Activated CD8-positive, alpha-beta T cell treated with anti-CD3 and anti-CD28 coated beads for 36 hours (primary cell): Measurements from ENCODE around the gene BMP7. TPM values are rescaled to one million over a fixed set of nuclear protein-coding genes. Genes with fewer than 3 reads are reported as not detected.

ENCODE experiments used
- ATAC-seq: fragments of 200-7000 bp; cut with Tn5 transposase; one replicate; pipeline ENCODE4 v1.10.0; 2021; ENCODE audit warnings: mild to moderate bottlenecking, moderate library complexity
- CTCF ChIA-PET: fragments of 350-600 bp; sonication (Branson Sonifier 250); formaldehyde crosslinking; loops from one replicate; lab custom pipeline; 2021; ENCODE audit warnings: antibody characterized with exemption; lab: Charles Lee
- POLR2A ChIA-PET: fragments of 350-600 bp; sonication (Branson Sonifier 250); formaldehyde crosslinking; loops from one replicate; lab custom pipeline; 2021; ENCODE audit warnings: antibody characterized with exemption; lab: Charles Lee
- DNase-seq: peaks from one replicate; pipeline ENCODE4 v3.0.0-alpha.2; 2020
- H3K27ac Mint-ChIP-seq: one replicate; pipeline ENCODE4 v1.8.0; 2021; ENCODE audit warnings: mild to moderate bottlenecking, mixed read lengths
- H3K27me3 Mint-ChIP-seq: one replicate; pipeline ENCODE4 v1.8.0; 2021; ENCODE audit warnings: mixed read lengths
- H3K36me3 Mint-ChIP-seq: one replicate; pipeline ENCODE4 v1.8.0; 2021; ENCODE audit warnings: low read depth, mixed read lengths
- H3K4me1 Mint-ChIP-seq: one replicate; pipeline ENCODE4 v1.8.0; 2021; ENCODE audit warnings: low read depth, mixed read lengths
- H3K4me3 Mint-ChIP-seq: one replicate; pipeline ENCODE4 v1.8.0; 2021; ENCODE audit warnings: mild to moderate bottlenecking, moderate library complexity, mixed read lengths
- H3K9me3 Mint-ChIP-seq: one replicate; pipeline ENCODE4 v1.8.0; 2021; ENCODE audit warnings: mixed read lengths
- CTCF ChIP-seq: fragments of 200-600 bp; IDR thresholded peaks from one replicate; pipeline ENCODE4 v1.8.0; 2022; ENCODE audit warnings: antibody characterized with exemption, mild to moderate bottlenecking
- intact Hi-C: fragments of 100-400 bp; cut with micrococcal nuclease; formaldehyde crosslinking; loops from one replicate; pipeline ENCODE4 v1.10.0; 2022
- total RNA-seq, 2 experiments: library from RNA; stranded (reverse); gene quantifications; one replicate each; pipeline ENCODE4 v1.2.3, GENCODE V29; 2021

The BMP7 gene
- total RNA-seq, 2 experiments from 2014 or later = not detected

- intact Hi-C loops = no loop called here
These were observed 110.3 kb downstream of the BMP7 start for GRCh38 chr20:57156011-57156729.

GRCh38 chr20:57155415-57155814, 111.0 kb downstream of the BMP7 start:
- ChIA-PET POLR2A (no interaction called here), CTCF (no interaction called here)
- H3K4me1 Mint-ChIP-seq = no peaks in the 10 kb centered on the region
- no peaks in the 10 kb centered on the region for H3K36me3 Mint-ChIP-seq
- intact Hi-C loops = no loop called here
- H3K27me3 Mint-ChIP-seq = no peaks in the 10 kb centered on the region
- DNase-seq (no peak), ATAC-seq (no peak)
- TF ChIP-seq CTCF = no peak
- peaks cover 4% of the 10 kb centered on the region for H3K9me3 Mint-ChIP-seq
- H3K4me3 Mint-ChIP-seq = no peak overlapping the region
- no peak overlapping the region for H3K27ac Mint-ChIP-seq

More at GRCh38 chr20:57156011-57156729, 110.3 kb downstream of the BMP7 start:
- no peak overlapping the region for H3K27ac Mint-ChIP-seq
- H3K4me1 Mint-ChIP-seq = no peaks in the 10 kb centered on the region
- ATAC-seq = no peak
- ChIA-PET CTCF (no interaction called here), POLR2A (no interaction called here)
- H3K36me3 Mint-ChIP-seq = no peaks in the 10 kb centered on the region
- DNase-seq = no peak
- no peaks in the 10 kb centered on the region for H3K27me3 Mint-ChIP-seq
- no peak overlapping the region for H3K4me3 Mint-ChIP-seq
- no peak for TF ChIP-seq CTCF
- peaks cover 3% of the 10 kb centered on the region for H3K9me3 Mint-ChIP-seq

GRCh38 chr20:57153238-57153905, 113.1 kb downstream of the BMP7 start:
- peaks cover 3% of the 10 kb centered on the region for H3K27me3 Mint-ChIP-seq
- CTCF ChIA-PET = no interaction called here
- H3K4me1 Mint-ChIP-seq = no peaks in the 10 kb centered on the region
- intact Hi-C loops = no loop called here
- ATAC-seq (no peak), DNase-seq (no peak)
- H3K4me3 Mint-ChIP-seq = no peak overlapping the region
- POLR2A ChIA-PET = no interaction called here
- peaks cover 4% of the 10 kb centered on the region for H3K9me3 Mint-ChIP-seq
- no peak overlapping the region for H3K27ac Mint-ChIP-seq
- H3K36me3 Mint-ChIP-seq = no peaks in the 10 kb centered on the region
- no peak for TF ChIP-seq CTCF

- DNase-seq (no peak), ATAC-seq (no peak)
- TF ChIP-seq CTCF = no peak
- POLR2A ChIA-PET = no interaction called here
- no peak overlapping the region for H3K27ac Mint-ChIP-seq
- CTCF ChIA-PET = no interaction called here
- H3K36me3 Mint-ChIP-seq = no peaks in the 10 kb centered on the region
- no peaks in the 10 kb centered on the region for H3K4me1 Mint-ChIP-seq
- peaks cover 4% of the 10 kb centered on the region for H3K9me3 Mint-ChIP-seq
- intact Hi-C loops = no loop called here
- H3K27me3 Mint-ChIP-seq = peaks cover 3% of the 10 kb centered on the region
- no peak overlapping the region for H3K4me3 Mint-ChIP-seq
These were observed 113.9 kb downstream of the BMP7 start for GRCh38 chr20:57152557-57152956.

GRCh38 chr20:57150559-57150958, 115.9 kb downstream of the BMP7 start:
- no peak for TF ChIP-seq CTCF
- Mint-ChIP-seq H3K4me1 (no peaks in the 10 kb centered on the region), H3K4me3 (no peak overlapping the region), H3K27ac (no peak overlapping the region), H3K27me3 (peaks cover 7% of the 10 kb centered on the region), H3K9me3 (peaks cover 4% of the 10 kb centered on the region), H3K36me3 (no peaks in the 10 kb centered on the region)
- DNase-seq (no peak), ATAC-seq (no peak)
- intact Hi-C loops = no loop called here
- POLR2A ChIA-PET = no interaction called here
- CTCF ChIA-PET = no interaction called here
